Uterus (tissue), 2 donors: Measurements from ENCODE around the gene TF.

Experiments used
- POLR2A ChIP-seq, 2 donors: fragments of 450-650 bp; IDR thresholded peaks; one replicate each; pipeline ENCODE4 v1.6.1; 2016; ENCODE audit warnings: antibody characterized with exemption in 2 of 2, mild to moderate bottlenecking in 1 of 2, moderate library complexity in 1 of 2
- TF ChIP-seq, protein P1 (sequence below), 4 experiments: fragments of 200-600 bp in 2 of 4; fragments of 450-650 bp in 2 of 4; sonication (generic) in 2 of 4; IDR thresholded peaks; one replicate each; pipeline ENCODE4 v1.5.1; 2016 to 2019; ENCODE audit warnings: antibody characterized with exemption in 4 of 4, mild to moderate bottlenecking in 2 of 4, moderate library complexity in 1 of 4

DNA sequence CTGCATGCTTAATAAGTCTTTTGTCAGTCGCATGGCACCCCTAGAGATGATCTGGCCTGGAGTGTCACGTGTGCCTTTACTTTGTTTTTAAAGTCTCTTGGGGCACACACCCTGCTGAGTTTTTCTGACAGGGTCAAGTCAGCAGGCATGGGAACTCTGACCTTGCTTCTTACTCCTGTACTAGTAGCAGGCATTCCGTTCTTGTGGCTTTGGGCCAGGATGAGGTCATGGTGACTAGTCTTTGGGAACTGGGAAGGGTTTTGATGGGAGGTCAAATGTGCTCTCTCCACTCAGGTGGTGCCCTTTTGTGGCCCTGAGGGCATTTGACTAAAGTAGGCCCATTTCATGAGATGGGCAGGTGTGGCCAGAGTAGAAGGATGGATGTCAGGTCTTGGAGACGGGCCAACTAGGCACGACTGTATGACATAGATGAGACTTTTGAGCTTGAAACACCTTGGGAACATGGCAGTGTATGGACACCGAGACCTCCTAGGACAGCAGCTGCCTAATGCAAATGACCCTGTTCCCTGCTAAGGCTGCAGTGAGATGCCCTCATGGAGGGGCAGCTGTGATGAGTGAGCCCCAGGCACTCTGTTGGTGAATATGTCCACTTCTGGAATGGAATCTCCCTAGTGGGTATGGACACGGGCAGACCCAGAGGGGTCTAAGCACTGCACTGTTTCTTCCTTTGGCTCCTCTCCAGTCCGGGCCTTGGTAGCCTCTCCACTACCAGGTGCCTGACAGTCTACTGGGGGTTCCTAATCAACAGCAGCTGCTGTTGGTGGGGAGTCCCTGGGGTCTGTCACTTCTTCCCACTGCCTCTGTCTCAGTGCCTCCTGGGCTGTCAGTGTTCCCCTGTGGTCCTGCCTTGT, 75.8 kb downstream of the TF start:
- TF ChIP-seq, protein P1, sequence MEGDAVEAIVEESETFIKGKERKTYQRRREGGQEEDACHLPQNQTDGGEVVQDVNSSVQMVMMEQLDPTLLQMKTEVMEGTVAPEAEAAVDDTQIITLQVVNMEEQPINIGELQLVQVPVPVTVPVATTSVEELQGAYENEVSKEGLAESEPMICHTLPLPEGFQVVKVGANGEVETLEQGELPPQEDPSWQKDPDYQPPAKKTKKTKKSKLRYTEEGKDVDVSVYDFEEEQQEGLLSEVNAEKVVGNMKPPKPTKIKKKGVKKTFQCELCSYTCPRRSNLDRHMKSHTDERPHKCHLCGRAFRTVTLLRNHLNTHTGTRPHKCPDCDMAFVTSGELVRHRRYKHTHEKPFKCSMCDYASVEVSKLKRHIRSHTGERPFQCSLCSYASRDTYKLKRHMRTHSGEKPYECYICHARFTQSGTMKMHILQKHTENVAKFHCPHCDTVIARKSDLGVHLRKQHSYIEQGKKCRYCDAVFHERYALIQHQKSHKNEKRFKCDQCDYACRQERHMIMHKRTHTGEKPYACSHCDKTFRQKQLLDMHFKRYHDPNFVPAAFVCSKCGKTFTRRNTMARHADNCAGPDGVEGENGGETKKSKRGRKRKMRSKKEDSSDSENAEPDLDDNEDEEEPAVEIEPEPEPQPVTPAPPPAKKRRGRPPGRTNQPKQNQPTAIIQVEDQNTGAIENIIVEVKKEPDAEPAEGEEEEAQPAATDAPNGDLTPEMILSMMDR (IDR thresholded peaks at IDR 0.05): no peak
- TF ChIP-seq POLR2A (IDR thresholded peaks at IDR 0.05): no peak
